ENCODE results near the gene DTNB.

The DTNB gene

DNA sequence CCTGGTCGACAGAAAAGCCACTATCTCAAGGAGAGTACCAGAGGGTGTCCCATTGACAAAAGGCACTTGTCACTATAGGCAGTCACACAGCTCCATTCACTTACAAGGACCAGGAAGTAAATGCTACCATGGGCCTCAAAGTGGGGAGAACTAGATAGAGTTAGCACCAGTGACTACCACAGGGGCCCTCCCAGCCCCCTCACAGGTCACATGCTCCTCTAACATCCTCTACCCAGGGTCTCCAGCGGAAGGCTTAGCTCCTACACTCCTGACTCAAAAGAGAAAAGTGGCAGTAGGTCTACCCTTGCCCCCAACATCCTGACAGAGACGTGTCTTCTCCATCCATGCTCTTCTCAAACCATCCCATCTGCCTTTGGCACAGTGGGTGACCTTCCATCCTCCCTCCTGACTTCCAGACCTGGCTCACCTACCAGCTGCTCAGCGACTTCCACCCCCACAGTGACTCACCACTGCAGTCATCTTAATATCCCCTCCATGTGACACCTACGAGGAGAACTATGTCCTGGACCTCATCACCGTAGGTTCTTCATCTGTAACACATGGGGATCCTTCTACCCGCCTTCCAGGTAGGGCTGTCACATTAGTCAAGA is 326.1 kb downstream of the DTNB start:
- DNase-seq (ENCODE audit: low read depth) = no peak
- TF ChIP-seq, protein P1, sequence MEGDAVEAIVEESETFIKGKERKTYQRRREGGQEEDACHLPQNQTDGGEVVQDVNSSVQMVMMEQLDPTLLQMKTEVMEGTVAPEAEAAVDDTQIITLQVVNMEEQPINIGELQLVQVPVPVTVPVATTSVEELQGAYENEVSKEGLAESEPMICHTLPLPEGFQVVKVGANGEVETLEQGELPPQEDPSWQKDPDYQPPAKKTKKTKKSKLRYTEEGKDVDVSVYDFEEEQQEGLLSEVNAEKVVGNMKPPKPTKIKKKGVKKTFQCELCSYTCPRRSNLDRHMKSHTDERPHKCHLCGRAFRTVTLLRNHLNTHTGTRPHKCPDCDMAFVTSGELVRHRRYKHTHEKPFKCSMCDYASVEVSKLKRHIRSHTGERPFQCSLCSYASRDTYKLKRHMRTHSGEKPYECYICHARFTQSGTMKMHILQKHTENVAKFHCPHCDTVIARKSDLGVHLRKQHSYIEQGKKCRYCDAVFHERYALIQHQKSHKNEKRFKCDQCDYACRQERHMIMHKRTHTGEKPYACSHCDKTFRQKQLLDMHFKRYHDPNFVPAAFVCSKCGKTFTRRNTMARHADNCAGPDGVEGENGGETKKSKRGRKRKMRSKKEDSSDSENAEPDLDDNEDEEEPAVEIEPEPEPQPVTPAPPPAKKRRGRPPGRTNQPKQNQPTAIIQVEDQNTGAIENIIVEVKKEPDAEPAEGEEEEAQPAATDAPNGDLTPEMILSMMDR (IDR thresholded peaks at IDR 0.05; ENCODE audit: low read depth, low read length, missing control alignments) = no peak
- no peak overlapping the region for H3K4me3 ChIP-seq (ENCODE audit: low read depth, low read length)
- in situ Hi-C loops (cut with HindIII; ENCODE audit: low sequenced_read_pairs) = no loop called here

DNA sequence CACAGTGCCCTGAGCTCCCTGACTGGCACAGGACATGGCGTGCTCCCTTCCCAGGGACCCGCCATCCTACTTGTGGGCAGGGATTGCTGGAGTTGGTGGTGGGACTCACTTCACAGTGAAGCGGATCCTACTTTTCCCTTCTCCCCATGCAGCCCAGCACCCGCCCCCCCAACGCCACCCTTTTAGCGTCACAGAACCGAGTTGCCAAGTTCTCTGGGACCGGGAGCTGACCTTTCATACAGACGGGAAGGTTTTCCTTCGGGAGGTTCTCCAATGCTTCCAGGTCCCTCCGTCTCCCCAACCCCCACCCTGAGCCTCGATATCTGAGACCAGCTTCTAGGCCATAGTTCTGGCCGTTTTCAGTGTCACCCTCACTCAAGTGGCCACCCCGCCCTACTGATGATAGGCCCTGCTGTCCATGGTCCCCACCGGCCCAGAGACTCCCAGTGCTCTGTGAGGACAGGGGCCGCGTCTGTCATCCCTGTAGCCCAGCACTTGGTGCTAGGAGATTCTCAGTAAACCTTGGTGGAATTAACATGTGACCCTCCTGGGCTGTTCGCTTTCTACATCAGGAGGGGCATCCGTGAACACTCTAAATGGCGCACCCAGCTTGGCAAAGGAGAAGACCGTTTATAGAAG is 330.1 kb downstream of the DTNB start:
- TF ChIP-seq, protein P1 (IDR thresholded peaks at IDR 0.05; ENCODE audit: low read depth, low read length, missing control alignments) = no peak
- no peak for DNase-seq (ENCODE audit: low read depth)
- no peak overlapping the region for H3K4me3 ChIP-seq (ENCODE audit: low read depth, low read length)
- in situ Hi-C loops (cut with HindIII; ENCODE audit: low sequenced_read_pairs) = no loop called here

DNA sequence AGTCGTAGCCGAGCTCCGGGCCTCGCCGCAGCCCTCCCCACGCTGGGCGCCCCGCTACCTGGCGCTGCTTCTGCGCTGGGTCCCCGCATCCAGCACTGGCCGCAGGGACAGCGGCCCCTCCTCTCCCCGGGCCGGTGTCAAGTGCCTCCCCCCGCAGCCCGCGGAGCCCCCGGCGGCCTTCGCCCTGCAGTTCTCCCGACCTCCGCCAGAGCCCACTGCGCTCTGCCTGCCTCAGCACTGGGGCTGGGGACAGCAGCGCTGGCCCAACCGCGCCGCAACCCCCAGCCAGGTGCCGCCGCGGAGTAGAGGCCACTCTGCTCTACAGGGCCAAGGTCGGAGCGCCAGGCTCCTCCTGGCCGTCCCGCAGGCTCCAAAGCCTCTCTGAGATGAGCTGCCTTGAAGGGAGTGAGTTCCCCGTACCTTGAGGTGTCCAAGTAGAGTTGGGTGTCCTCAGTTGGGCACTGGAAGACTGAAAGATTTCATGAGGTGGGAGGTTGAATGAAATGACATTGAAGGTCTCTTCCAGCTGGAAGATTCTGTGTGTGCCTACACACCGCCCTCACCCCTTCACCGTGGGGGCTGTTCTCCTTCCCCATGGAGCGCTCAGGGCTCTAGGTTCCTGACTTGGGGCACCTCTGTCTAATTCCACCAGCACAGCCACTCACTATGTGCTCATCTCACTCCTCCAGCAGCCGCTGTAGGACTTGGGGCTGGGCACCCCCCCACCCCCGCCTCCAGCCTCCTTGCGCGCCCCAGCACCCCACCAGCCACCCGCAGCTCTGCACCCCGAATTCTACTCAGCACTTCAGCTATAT is 330.8 kb downstream of the DTNB start:
- in situ Hi-C loops (cut with HindIII; ENCODE audit: low sequenced_read_pairs) = no loop called here
- peak overlapping the region; percentile 44 for H3K4me3 ChIP-seq (ENCODE audit: low read depth, low read length)
- DNase-seq (ENCODE audit: low read depth) = peak; percentile 50
- TF ChIP-seq, protein P1 (IDR thresholded peaks at IDR 0.05; ENCODE audit: low read depth, low read length, missing control alignments) = peak; percentile 93

DNA sequence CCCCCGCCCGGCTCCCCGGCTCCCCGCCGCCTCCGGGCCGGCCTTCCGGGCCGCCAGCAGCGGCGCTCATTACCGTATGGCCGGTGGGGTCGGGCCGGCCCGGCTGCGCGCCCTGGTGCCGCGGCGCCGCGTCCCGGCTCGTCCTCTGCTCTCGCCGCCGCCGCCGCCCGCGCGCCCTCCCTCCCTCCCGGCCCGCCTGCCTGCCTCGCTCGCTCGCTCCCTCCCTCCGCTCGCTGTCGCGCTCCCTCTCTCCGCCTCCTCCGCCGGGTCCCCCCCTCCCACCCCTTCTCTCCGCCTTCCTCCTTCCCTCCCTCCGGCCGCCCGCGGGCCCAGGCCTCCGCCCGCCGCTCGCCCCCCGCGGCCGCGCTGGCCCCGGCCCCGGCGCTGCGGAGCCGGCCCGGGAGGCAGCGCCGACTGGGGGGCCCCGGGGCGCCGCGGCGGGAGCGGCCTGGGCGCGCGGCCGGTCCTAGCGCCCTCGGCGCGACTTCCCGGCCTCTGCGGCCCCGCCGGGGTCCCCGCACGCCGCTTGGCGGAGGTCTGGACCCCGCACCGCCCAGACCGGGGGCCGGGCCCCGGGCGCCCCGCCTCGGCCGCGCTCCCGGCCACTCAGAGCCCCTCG is 331.5 kb downstream of the DTNB start, which contains the start of gene DNMT3A:
TSS of gene DNMT3A (minus strand) at position 173 of the 619 bp plus-strand sequence. CDS start 27,941 bp downstream, outside the sequence.
- TF ChIP-seq, protein P1 (IDR thresholded peaks at IDR 0.05; ENCODE audit: low read depth, low read length, missing control alignments) = no peak
- peak; percentile 15 for DNase-seq (ENCODE audit: low read depth)
- in situ Hi-C loops (cut with HindIII; ENCODE audit: low sequenced_read_pairs) = no loop called here
- peak within 1 kb of the TSS; percentile 54 for H3K4me3 ChIP-seq (ENCODE audit: low read depth, low read length)

DNA sequence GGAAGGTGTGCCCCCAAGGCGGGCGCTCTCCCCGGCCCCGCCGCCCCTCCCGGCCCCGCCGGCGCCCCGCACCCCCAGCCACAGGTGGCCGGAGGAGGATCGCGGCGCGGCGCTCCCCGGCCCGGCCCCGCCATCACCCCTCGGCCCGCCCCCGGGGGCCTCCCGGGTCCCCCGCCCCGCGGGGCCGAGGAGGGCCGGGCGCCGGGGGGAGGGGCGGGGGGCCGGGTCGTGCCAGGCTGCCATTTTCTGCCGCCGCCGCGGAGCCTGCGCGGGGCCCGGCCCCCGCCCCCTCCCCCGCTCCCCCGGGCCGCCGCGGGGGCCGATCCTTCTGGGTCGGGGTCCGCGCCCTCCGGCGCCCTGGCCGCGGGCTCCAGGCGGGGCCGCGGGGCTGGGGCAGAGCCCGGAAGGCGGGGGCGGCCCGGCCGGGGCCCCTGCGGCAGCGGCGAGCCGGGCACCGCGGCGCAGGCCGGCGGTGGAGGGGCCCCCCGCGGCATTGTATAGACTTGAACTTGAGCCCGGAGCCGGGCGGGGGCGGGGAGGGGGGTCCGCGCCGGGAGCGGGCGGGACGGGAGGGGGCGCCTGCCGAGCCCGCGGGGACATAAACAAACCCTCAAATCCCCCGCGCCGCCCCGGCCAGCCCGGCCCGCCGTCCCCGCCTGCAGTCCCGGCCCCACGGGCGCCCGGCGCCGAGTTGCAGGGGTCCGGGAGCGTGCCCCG is 332.2 kb downstream of the DTNB start:
- TF ChIP-seq, protein P1 (IDR thresholded peaks at IDR 0.05; ENCODE audit: low read depth, low read length, missing control alignments) = no peak
- in situ Hi-C loops (cut with HindIII; ENCODE audit: low sequenced_read_pairs) = no loop called here
- H3K4me3 ChIP-seq (ENCODE audit: low read depth, low read length) = peak overlapping the region; percentile 54
- DNase-seq (ENCODE audit: low read depth) = no peak
